Dedifferentiated amniotic fluid mesenchymal stem cell (primary cell): ENCODE measurements around the gene NECTIN4.

Source experiments
- DNase-seq: peaks from one replicate; pipeline ENCODE4 v3.0.0-alpha.2; 2016; ENCODE audit errors: extremely low spot score

NECTIN4 gene

GRCh38 chr1:161111527-161111926 is 22.2 kb upstream of the NECTIN4 start:
- no peak for DNase-seq

GRCh38 chr1:161111117-161111516 is 21.8 kb upstream of the NECTIN4 start:
- no peak for DNase-seq

GRCh38 chr1:161106431-161106830 is 17.1 kb upstream of the NECTIN4 start:
- DNase-seq = no peak

DNA sequence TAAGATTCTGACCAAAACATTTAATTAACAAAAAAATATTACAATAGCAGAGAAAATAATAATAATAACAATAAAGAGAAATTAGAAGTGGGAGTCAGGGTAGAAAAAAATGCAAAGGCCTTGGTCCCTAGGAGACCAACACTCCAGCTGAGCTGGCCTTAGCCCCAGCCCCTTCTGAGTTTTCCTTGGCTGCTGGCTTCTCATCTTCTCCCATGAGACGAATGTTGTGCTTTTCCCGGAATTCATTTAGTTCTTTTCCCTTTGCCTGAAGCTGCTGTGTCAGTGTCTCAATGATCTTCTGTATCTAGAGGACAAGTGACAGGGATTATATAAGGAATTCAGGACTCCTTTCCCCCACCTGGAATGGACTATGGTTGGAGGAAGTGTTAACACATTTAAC is 11.2 kb upstream of the NECTIN4 start:
- DNase-seq = no peak

DNA sequence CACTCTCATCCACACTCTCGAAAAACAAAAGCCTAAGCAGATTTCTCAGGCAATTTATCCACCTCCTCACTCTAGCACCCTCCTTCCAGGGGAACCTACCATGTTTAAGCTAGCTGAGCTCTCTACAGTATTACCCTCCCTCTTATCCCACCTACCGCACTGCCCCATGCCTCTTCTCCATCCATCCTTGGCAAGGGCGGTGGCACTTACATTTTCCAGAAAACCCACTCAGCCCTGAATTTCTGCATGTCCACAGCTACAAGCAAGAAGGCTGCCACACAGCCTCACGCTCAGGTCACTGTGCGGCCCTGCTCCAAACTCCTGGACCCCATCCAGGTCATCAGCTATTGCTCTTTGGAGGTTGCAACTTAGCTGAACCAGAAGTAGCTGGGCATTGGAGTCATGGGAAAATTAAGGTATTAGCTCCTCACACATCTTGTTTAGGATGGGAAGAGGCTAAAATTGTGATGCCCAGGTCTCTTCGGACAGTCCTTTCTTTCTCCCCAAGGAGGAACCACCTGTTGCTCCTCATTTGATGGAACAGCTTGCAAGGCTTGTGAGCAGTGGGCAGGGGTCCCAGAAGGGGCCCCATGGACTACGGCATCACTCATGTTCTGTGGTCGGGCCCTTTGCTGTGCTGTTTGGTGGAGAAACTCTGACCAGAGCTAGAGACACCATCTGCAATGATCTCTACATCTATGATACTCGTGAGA is 9.9 kb upstream of the NECTIN4 start:
- DNase-seq = no peak

DNA sequence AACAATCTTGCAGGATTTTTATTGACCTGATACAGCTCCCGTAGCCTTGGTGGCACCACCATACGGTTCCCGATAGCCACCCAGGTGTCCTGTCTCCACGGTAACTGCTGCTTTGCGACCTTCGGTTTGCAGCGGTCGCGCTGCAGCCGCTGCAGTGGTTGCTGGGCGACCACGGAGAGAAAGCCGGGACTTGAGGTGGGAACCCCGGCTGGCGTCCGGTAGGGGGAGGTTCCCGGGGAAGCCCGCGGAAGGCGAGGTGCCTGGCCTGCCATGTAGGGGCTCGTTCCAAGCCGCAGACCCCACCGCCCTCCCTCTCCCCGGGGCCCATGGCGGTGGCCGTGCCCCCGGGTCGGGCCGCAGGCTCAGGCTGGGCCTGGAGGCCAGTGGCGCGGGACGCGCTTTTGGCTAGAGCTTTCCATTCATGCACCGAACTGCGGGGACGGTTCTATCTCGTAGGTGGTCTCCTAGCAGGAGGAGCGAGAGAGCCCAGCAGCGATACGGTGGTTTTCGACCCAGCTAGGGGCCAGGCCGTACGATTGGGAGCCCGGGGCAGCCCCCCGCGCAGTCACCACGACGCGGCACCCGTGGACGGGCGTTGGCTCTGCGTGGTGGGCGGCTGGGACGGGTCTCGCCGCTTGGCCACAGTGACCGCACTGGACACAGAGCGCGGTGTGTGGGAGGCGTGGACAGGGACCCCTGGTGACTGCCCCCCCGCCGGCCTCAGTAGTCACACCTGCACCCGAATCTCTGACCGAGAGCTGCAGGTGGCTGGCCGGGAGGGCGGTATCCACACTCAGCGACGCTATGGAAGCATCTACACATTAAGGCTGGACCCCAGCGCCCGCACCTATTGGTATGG is 9.1 kb upstream of the NECTIN4 start, which contains the start of gene KLHDC9:
KLHDC9 (plus strand) TSS at position 152 of the 859 bp plus-strand sequence; CDS start at position 327, 175 bp downstream.
- DNase-seq = no peak

GRCh38 chr1:161096530-161096929 is 7.2 kb upstream of the NECTIN4 start:
- DNase-seq = peak; percentile 73

GRCh38 chr1:161096015-161096414 is 6.7 kb upstream of the NECTIN4 start:
- no peak for DNase-seq

DNA sequence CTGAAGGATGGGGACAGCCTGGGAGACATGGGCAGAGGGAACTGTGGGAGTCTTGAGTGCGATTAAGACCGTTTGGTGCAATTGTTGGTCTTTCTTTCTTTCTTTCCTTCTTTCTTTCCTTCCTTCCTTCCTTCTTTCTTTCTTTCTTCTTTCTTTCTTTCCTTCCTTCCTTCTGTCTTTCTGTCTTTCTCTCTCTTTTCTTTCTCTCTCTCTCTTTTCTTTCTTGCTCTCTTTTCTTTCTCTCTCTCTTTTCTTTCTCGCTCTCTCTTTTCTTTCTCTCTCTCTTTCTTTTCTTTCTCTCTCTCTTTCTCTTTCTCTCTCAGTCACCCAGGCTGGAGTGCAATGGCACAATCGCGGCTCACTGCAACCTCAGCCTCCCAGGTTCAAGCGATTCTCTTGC is 5.9 kb upstream of the NECTIN4 start:
- DNase-seq = no peak

GRCh38 chr1:161094481-161094880 is 5.1 kb upstream of the NECTIN4 start:
- no peak for DNase-seq

DNA sequence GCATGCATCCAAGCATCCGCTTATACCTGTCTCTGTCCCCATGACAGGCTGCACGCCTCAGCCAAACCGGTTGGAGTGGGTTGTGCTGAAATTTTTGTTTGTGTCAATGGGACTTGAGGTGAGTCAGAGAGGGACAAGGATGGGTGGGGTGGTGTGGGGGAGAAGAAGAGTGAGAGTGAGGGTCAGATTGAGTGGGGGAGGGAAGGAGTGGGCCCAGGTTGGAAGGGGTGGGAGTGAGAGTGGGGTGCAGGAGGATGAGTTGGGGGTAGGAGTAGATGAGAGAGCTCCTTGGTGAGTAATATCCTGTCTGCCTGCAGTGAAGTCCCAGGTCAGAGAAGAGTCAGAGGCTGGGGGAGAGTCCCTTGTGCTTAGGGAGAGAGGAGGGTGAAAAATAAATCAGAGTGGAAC is 3.3 kb upstream of the NECTIN4 start:
- no peak for DNase-seq

- no peak for DNase-seq
Observed at GRCh38 chr1:161091796-161092507, 2.6 kb upstream of the NECTIN4 start.

DNA sequence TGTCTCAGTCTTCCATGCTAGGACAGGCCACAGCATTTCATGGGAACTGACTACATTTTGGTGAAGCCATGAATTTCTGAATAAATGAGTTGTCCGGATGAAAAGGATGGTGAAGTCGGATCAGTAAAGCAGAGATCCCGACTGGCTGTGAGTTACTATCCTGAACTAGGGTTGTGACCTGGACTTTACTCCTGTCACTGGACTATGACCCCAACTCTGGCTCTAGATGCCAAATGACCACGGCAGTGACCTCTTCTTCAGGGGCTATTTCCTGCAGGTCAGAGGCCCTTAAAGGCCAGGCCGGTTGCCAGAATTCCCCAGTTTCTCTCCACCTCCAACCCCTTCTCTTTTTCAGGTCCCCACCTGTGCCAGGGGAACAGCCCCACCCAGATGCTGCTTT is 1.7 kb upstream of the NECTIN4 start:
- DNase-seq = no peak

- no peak for DNase-seq
Observed at GRCh38 chr1:161090617-161091016, 1.3 kb upstream of the NECTIN4 start.

GRCh38 chr1:161089938-161090337 is 580 bp upstream of the NECTIN4 start:
- no peak for DNase-seq

DNA sequence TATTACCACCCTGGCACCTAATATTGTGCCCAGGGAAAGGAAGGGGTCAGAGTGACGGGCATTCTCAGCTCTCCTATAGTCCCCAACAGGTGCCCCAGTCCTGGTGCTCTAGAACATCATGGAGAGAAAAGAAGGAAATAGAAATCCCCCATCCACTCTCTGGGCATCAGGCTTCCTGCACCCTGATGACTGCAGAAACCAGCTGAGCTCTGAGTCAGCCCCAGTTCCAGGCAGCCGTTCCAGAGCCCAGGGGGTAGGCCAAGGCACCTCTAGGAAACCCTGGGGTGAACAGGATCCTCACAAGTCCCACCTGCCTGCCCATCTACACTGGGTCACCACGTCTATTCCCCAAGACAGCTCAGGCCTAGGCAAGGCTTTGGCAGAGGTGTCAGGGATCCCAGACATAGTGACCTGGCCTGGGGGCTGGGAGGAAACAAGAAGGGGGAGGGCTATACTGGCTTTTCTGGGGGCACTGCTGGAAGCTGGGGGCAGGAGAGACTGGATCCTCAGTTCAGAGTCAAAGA is 709 bp downstream of the NECTIN4 start:
- DNase-seq = no peak

DNA sequence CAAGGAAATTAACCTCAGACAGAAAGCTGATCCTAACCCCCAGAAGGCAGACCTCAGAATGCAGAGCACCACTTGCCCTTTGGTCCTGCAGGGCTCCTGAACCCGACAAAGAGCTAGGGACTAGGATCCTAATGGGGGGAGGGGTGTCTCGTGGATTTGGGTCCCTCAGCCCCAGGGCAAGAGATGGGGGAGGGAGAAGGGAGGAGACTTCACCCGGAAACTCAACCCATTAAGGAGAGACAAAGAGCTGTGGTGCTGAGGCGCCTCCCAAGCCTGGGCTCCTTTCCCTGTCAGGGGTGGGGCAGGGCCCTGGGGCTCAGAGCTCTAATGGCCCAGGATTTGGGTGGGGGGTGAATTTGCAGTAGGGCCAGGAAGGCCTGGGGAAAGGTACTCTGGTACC is 2.9 kb downstream of the NECTIN4 start:
- no peak for DNase-seq

- no peak for DNase-seq
Observed at GRCh38 chr1:161085165-161085564, 4.2 kb downstream of the NECTIN4 start.

DNA sequence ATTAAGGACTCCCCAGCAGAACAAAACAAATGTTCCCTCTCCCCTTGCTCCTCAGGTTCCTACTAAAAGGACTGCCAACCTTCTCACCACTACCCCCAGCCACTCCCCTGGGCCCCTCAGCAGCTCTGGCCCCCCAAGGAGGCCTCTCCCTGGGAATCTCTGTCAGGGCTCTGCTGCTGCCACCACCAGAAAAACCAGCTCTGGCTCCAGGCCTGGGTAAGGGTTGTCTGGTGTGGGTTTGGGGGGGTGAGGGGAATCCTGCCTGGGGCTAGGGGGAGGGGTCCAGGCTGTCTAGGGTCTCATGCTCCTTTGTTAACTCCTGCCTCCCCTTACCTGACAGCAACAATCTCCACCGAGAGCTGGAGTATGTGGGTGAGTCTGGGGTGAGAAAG is 4.8 kb downstream of the NECTIN4 start:
- DNase-seq = no peak

DNA sequence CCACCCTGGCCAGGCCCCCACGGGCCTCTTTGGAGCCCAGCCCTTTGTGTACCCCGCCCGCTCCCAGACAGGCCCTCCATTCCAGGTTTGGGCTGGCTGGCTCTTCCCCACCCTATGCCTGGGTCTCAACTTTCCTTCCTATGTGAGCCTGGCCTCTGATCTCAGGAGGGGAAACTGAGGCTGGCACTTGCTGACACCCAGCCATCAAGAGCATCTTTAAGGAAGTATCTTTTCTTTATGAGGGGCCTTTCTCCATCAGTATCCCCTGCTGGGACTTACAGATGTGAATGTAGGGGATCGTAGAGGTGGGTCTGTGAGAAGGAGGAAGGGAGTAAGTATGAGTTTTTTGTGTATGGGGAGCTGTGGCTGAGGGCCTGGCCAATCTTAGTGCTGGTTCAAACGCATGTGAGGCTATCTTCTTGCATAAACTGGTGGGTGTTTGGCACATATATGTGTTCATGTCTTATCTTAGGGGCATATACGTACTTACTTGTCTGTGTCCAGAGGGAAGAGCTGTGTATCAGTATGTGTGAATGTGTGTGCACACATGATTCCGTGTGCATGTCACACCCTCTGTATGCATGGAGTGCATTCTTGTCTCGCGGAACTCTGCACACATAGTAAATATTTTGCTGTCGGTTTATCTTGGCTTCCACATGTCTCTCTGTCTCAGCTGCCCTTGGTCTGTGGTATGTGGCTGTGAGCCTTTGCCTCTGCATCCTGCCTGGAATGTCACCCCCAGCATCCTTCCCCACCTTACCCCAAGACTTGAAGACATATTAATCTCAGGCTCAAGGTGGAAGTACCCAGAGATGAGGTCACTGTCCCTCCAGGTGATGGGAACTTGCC is 5.4 kb downstream of the NECTIN4 start:
- no peak for DNase-seq
